ENCODE measurements around the gene CREBBP.

Gene CREBBP

DNA sequence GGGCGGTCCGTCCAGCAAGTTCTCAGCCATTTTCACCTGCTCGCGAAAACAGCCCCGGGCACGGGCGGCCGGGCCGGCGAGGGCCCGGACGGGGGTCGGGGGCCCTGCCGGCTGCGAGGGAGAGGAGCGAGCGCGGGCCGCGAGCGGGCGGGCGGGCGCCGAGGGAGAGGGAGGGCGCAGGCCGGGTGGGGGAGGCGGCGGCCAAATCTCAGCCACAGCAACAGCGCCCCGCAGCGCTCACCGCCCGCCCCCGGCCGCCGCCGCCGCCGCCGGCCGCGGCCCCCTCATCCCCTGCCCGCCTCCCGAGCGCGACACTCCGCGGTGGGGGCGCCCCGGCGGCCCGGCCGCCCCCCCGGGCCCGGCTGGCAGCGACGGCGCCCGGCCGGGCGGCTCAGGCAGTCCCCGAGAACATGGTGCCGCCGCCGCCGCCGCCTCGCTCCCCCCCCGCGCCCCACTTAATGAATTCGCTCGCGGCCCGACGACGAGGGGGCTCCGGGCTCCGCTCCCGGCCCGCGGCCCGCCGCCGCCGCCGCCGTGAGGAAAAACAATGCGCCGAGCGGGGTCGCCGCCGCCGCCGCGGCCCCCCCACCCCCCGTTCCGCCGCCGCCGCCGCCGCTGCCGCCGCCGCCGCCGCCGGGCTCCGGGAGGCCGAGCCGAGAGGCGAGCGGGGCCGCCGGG, 487 bp downstream of the CREBBP start:
- DNase-seq (ENCODE audit: low read depth) = peak; percentile 64

DNA sequence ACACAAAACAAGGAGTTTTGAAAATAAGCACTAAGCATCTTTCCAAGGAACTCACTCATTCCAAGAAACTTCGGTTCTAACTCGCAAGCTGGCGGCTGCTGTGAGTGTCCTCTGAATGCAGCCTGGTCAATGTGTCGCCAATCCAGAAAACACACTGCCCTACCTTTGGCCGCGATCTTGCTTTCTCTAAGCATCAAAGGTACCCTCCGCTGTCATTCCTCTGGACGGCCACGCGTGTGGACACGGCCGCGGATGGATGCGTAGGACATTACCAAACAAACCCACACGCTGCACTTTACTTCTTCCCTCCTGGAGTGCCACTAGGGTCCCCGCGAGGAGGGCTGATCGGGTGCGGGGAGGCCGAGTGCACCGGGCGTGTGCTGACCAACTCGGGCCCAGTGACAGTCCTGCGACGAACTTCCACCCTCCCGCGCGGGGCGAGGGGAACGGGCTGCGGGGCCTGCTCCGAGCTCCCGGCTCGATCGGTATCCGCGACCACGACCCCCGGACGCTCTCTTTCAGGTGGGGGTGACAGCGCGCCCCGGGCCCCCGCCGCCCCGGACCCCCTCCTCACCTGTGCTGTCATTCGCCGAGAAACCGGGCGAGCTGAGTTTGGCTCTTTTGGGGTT, 1.1 kb downstream of the CREBBP start:
- DNase-seq (ENCODE audit: low read depth) = no peak

DNA sequence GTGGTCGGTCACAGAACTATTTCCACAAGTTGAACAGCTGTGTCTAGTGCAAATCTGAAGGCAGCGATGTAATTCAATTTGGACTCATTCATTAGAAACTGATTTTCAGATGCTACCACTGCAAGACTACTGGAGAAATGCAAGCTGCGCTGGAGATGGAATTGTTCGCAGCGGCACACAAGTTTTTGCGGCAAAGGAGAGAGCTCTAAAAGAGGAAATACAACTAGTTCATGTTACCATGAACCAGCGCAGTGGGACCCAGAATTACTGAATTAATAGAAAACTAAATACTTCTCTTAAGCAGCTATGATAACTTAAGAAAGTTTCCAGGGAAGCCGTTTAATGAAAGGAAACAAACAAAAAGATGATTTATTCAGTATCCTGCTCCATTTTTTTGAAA, 1.9 kb downstream of the CREBBP start:
- no peak for DNase-seq (ENCODE audit: low read depth)

GRCh38 chr16:3876695-3877094, 3.8 kb downstream of the CREBBP start:
- DNase-seq (ENCODE audit: low read depth) = no peak

GRCh38 chr16:3876160-3876559, 4.4 kb downstream of the CREBBP start:
- DNase-seq (ENCODE audit: low read depth) = no peak

DNA sequence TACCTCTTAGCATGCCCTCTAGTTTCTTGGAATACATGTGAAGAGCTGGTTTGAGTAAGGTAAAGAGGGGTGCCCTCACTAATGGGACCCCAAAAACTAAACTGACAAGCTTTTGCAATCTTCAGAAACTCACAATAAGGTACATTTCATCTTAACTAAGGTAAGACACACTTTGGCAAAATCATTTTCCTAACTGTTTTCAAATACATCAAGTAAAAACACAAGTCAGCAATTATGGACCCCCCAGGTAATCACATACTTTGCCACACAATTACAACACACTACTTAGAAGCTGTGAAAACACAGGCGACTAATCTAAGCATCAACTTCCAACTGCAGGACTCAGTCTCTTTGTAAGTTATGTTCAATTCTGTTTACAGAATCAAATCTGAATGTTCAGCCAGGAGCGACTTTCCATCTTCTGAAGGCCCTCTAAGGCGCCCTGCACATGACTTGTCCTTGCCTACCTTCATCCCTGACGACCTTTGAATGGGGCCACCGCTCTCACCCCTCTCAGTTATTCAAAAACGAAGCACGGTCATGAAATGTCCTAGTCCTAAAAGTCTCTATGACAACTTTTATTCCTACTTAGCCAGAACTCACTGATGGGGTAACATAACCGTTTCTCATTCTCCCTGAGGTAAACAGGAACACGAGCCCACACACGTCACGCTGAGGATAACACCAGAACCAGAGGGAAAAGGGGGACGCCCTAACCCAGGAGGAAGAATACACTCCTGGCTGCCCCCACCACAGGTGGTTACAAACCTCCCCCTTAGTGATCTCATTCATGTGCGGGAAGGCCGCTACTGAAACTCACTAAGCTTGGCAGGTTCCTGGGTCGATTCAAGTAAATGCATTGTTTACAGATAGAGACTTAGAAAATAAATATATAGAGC, 5.5 kb downstream of the CREBBP start:
- no peak for DNase-seq (ENCODE audit: low read depth)

DNA sequence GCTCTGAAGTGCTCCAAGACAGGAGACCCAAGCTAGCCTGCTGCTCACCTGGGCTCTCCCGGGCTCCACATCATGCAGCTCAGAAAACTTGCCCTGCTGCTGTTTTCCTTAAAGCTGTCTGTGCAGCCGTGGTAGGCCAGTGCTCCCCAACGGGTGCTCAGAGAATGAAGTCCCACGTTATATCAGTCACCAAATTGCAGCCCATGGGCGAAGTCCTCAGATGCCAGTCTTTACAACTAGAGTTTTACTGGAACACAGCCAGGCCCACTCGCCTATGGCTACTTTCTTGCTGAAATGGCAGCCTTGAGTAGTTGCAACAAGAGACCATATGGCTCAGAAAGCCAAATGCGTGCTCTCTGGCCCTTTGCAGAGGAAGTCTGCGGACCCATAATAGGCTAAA, 6.3 kb downstream of the CREBBP start:
- no peak for DNase-seq (ENCODE audit: low read depth)

DNA sequence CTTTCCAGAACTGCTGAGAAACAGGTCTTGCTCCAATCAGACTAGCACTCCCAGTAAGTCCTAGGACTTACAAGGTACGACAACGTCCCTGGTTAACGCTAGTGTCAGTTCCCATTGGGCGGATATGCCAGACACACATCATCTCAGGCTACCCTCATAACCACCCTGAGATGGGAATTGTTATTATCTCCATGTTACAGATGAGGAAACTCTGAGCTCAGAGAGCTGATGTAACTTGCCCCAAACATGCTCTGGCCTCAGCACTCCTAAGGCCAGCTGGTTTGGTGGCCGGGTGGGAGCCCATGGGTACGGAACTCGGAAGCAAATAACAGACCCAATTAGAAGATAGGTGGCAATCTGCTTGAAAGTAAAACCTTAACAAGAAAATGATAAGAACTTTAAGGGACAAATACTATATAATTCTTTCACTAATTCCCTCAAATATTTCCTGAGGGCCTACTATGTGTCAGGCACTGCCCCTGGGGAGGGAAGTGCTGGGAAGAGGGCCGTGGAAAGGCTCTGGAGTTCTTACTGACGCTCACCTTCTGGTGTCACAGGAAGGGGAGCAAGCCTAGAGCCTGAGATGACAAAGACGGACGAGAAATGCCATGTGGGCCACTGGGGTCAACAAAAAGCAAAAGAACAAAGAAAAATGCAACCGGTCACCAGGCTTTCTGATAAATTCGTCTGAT, 6.9 kb downstream of the CREBBP start:
- DNase-seq (ENCODE audit: low read depth) = no peak

DNA sequence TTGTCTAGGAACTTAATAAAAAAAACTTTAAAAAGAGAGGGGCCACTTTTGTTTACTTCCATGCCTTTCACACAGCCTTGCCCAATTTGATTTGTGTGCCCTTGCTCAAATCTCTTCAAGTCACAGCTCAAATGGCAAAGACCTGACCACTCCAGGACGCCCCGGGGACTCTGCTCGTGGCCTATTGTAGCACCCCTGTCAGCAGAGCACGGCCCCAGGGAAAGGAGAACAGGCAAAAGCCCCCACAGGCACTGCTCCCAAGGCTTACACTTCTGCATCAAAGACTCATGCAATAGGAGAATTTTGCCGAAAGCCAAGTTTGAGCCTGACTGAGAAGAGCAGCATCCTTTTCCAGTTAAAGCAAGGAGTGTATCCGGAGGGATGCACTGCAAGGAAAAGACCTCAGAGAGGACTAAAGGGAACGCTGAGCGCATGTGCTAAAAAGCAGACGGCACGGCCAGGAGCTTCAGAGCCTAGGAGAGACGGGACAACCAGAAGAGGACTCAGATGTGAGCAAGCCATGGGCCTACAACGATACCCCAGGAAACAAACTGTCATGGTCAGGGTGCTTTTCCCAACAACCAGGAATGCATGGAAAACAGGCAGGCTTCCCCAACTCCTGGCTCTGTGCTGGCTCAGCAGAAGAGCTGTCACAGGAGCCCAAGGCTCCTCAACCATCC, 8.2 kb downstream of the CREBBP start:
- DNase-seq (ENCODE audit: low read depth) = no peak

DNA sequence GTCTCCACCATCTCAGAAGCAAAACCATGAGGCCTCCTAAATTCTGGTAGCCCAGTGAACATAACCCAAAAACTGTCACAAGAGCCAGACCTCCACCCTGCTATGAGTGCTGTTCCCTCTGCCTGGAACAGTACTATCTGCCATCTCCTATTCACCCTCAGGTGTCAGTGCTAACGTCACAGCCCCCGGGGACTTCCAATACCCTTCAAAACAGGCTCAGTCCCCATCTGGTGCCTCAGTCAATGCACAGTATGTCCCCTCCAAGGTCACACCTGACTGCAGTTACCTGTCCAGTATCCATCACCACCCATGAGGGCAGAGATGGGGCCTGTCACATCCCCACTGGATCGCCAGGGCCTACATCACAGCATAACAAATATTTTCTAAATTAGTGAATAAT, 11.5 kb downstream of the CREBBP start:
- DNase-seq (ENCODE audit: low read depth) = no peak

DNA sequence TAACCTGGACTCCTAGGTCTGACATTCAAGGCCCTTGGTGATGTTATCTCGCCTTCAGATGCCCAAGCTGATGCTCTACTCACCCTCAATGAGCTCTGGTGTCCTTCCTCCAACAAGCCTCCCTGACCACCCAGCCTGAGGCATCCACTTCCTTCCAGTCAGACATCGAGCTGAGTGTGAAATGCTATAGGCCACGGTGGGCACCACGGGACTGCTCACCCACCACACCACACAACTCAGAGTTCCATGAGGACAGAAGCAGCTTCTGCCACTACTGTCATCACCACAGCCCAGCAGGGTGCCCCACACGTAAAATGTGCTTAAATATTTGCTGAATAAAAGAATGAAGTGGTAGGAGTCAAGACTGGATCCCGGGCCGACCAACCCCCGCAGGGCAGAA, 12.0 kb downstream of the CREBBP start:
- no peak for DNase-seq (ENCODE audit: low read depth)

DNA sequence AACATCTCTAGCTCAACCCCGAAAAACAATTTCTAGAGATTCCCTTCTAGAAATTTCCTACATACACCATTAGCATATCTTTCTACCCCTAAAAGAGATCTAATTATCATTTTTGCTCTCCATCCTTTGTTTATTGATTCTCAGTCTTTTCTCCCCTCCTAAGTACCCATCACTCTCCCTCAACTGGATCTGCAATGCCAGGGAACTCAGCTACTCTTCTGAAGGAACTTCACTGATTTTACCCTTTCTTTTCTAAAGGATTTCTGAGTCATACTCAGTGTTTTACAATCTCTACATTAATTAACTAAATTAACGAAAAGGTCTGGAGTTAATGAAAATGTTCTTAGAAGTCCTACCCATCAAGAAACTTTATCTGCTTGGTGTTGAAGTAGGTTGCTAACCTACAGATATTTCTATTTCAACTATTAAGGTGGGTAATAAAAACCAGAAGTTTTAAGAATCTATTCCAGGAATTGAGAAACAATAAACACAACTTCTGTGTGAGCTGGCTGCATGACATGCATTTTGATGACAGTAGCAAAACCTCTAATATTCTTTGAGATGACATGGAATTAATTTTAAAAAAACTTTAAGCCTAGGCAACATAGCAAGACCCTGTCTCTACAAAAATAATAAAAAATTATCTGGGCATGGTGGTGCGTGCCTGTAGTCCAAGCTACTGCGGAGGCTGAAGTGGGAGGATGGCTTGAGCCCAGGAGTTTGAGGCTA, 13.6 kb downstream of the CREBBP start:
- DNase-seq (ENCODE audit: low read depth) = no peak

GRCh38 chr16:3865241-3865640, 15.3 kb downstream of the CREBBP start:
- DNase-seq (ENCODE audit: low read depth) = no peak

DNA sequence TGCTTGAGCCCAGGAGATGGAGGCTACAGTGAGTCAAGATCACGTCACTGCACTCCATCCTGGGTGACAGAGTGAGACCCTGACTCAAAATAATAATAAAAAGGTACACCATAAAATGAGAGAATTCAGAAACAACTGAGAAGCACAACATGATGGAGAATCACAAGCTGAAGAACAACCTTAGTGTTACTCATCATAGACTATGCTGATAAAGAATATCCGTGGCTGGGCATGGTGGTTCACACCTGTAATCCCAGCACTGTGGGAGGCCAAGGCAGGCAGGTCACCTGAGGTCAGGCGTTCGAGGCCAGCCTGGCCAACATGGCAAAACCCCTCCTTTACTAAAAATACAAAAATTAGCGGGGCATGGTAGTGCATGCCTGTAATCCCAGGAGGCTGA, 16.0 kb downstream of the CREBBP start:
- DNase-seq (ENCODE audit: low read depth) = no peak

DNA sequence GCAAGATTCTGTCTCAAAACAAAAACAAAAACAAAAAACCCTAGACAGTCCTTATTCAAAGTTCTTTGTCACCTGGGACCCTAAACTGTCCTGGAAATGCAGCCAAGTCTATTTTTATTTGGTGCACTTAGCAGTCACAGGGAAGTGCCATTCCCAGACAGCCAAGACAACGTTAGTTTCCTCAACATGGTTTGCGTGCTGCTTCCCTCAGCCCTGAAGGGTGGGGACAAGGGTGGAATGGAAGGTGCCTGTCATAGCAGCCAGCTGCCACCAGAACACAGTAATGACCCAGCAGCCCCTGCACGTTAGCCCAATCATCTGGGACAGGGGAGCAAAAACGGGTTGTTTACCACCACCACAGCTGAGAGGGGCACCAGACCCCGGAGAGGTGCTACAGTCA, 16.9 kb downstream of the CREBBP start:
- no peak for DNase-seq (ENCODE audit: low read depth)

GRCh38 chr16:3861808-3862451, 18.6 kb downstream of the CREBBP start:
- DNase-seq (ENCODE audit: low read depth) = no peak

DNA sequence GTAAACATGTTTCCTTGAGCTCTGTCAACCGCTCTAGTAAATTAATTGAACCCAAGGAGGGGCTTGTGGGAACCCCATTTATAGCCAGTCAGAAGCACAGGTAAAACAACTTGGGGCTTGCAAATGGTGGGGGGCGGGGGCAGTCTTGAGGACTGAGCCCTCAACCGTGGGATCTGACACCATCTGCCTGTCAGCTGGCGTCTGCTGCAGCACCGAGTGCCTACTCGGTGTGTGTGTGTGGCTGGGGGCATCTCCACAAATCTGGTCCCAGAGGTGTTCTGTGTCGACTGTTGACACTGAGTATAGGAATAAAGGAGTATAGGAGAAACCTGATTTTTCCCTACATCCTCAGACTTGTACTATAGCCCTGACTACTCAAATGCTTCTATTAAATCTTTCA, 20.6 kb downstream of the CREBBP start:
- no peak for DNase-seq (ENCODE audit: low read depth)

DNA sequence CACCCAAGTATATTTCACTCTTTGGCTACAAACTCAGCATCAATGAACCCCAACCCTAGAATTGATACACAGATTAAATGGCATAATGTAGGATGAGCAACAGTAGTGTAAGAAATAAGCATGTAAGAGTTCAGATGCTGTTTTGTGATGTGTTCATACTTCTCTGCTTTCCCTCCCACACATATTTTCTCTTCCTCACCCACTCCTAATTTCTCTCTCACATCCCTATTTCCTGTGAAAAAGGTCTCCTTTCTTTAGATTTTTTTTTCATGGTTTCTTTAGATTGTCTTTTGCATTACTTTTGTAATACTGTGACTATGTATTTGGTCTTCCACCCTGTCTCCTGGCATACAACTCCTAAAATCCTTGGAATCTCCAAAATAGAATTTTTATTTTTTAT, 21.7 kb downstream of the CREBBP start:
- no peak for DNase-seq (ENCODE audit: low read depth)

GRCh38 chr16:3857189-3858043, 23.1 kb downstream of the CREBBP start:
- DNase-seq (ENCODE audit: low read depth) = peak; percentile 78

Measured in fibroblast of gingiva (primary cell).